Caco-2 (cell line): ENCODE results near the gene CRTAP. TPM values are rescaled to one million over a fixed set of nuclear protein-coding genes. Genes with fewer than 3 reads are reported as not detected.

Source experiments
- BruUV-seq: library from RNA; stranded (reverse); fragments of 400-500 nt; replicated peaks from 2 replicates; lab custom pipeline; 2021; lab: Mats Ljungman, UMichigan
- CTCF ChIA-PET: fragments of 300-600 bp; sonication (Branson Sonifier 250); formaldehyde crosslinking; loops from one replicate; lab custom pipeline; 2022; ENCODE audit warnings: antibody characterized with exemption; lab: Charles Lee
- POLR2A ChIA-PET: fragments of 300-600 bp; sonication (Branson Sonifier 250); formaldehyde crosslinking; loops from one replicate; lab custom pipeline; 2022; ENCODE audit warnings: antibody characterized with exemption; lab: Charles Lee
- DNase-seq, 2 experiments: peaks; one replicate each; pipeline versions ENCODE4 v3.0.0 to v3.0.0-alpha.2; 2020 to 2022
- H3K27me3 ChIP-seq: replicated peaks from 2 replicates; pipeline ENCODE4 v1.6.0; 2011; ENCODE audit warnings: low read length; ENCODE audit not compliant: control insufficient read depth, insufficient read depth
- H3K36me3 ChIP-seq: 2 replicates; pipeline ENCODE4 v1.5.1; 2011; ENCODE audit warnings: low read length; ENCODE audit not compliant: control insufficient read depth, insufficient read depth
- H3K4me1 ChIP-seq: fragments of 250-450 bp; sonication (Bioruptor Pico); 2 replicates; pipeline ENCODE4 v1.5.1; 2020; ENCODE audit warnings: mild to moderate bottlenecking
- H3K4me3 ChIP-seq: 2 replicates; pipeline ENCODE4 v1.5.1; 2011; ENCODE audit warnings: low read depth, mild to moderate bottlenecking, control low read depth, low read length
- H3K9me3 ChIP-seq: fragments of 250-450 bp; sonication (Bioruptor Pico); 2 replicates; pipeline ENCODE4 v1.5.1; 2020; ENCODE audit warnings: mild to moderate bottlenecking, moderate library complexity
- H3K27ac Mint-ChIP-seq: one replicate; pipeline ENCODE4 v1.8.0; 2022; ENCODE audit warnings: mixed read lengths; ENCODE audit not compliant: unreplicated experiment
- H3K27me3 Mint-ChIP-seq: one replicate; pipeline ENCODE4 v1.8.0; 2022; ENCODE audit warnings: mixed read lengths; ENCODE audit not compliant: insufficient read depth, unreplicated experiment
- H3K36me3 Mint-ChIP-seq: one replicate; pipeline ENCODE4 v1.8.0; 2022; ENCODE audit warnings: mild to moderate bottlenecking, mixed read lengths; ENCODE audit not compliant: insufficient read depth, unreplicated experiment
- H3K4me1 Mint-ChIP-seq: one replicate; pipeline ENCODE4 v1.8.0; 2022; ENCODE audit warnings: low read depth, mixed read lengths; ENCODE audit not compliant: unreplicated experiment
- H3K4me3 Mint-ChIP-seq: one replicate; pipeline ENCODE4 v1.8.0; 2022; ENCODE audit warnings: mild to moderate bottlenecking, moderate library complexity, mixed read lengths; ENCODE audit not compliant: unreplicated experiment
- H3K9me3 Mint-ChIP-seq: one replicate; pipeline ENCODE4 v1.8.0; 2022; ENCODE audit warnings: mixed read lengths; ENCODE audit not compliant: unreplicated experiment
- intact Hi-C: fragments of 100-400 bp; cut with micrococcal nuclease; formaldehyde crosslinking; loops from one replicate; pipeline ENCODE4 v1.10.0; 2022; ENCODE audit not compliant: unreplicated experiment
- total RNA-seq: library from RNA; stranded (reverse); gene quantifications from 2 replicates; pipeline ENCODE4 v1.2.3, GENCODE V29; 2022
- TF ChIP-seq, protein P1 (sequence below), 2 experiments: fragments of 200-600 bp in 1 of 2; IDR thresholded peaks; 1 replicate in 1 of 2; 2 replicates in 1 of 2; pipeline versions ENCODE4 v1.5.1 to v1.8.0; 2011 to 2022; ENCODE audit warnings: antibody characterized with exemption in 1 of 2, control low read depth in 1 of 2, inconsistent platforms in 1 of 2, low read depth in 1 of 2, low read length in 1 of 2, mild to moderate bottlenecking in 1 of 2, moderate library complexity in 1 of 2; ENCODE audit not compliant: insufficient read depth in 1 of 2, severe bottlenecking in 1 of 2, unreplicated experiment in 1 of 2

The CRTAP gene
- total RNA-seq, 1 experiment from 2014 or later: 144 TPM

DNA sequence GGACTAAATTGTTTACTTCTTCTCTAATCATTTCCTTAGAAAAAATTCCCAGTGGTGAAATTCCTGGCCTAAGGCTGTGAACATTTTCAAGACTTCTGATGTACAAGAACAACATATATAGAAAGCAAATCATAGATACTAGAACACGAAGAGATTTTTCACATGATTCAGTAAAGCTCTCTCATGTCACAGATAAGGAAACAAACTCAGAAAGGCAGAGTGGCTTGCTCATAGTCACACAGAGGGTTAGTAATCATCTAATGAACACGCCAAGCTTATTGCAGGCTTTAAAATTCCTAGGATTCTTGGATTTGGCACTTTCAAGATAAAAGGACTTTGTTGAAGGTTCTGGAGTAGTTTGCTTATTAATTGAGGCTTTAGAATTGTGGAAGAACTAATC lies 26.2 kb downstream of the CRTAP start:
- POLR2A ChIA-PET: interaction anchor here (0.7 kb wide), 1 partner anchor 159 kb away, joined by 4 read pairs; no protein-coding TSS in a partner anchor
- peaks cover 13% of the 10 kb centered on the region for H3K9me3 Mint-ChIP-seq

DNA sequence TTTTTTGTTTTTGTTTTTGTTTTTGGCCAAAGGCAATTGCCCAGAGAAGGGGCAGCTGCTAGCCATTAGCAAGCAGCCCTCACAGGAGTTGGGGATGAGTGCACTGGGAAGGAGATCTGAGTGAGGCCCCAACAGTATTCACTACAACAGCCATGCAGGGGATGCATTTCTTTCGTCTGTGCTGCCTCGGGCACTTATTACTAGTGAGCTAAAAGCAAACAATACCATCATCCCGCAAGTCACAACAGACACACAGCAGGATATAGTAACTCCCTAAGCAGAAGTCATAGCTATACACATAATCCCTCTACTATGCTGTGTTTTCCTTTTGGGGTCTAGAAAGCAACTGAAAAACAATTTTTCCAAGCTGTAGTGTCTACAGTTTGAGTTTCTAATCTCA lies 27.2 kb downstream of the CRTAP start:
- H3K36me3 ChIP-seq: no peaks in the 10 kb centered on the region; the same call in none of the 2 replicates
- Mint-ChIP-seq H3K27ac (peak overlapping the region; percentile 73), H3K9me3 (peaks cover 13% of the 10 kb centered on the region), H3K27me3 (no peaks in the 10 kb centered on the region), H3K4me1 (no peaks in the 10 kb centered on the region), H3K4me3 (no peak overlapping the region), H3K36me3 (peaks cover 42% of the 10 kb centered on the region)
- ChIA-PET POLR2A (no interaction called here), CTCF (interaction anchor here (0.6 kb wide), 1 partner anchor 9 kb away, joined by 3 read pairs; no protein-coding TSS in a partner anchor)
- no peaks in the 10 kb centered on the region for H3K9me3 ChIP-seq
- intact Hi-C loops: no loop called here
- TF ChIP-seq, protein P1, sequence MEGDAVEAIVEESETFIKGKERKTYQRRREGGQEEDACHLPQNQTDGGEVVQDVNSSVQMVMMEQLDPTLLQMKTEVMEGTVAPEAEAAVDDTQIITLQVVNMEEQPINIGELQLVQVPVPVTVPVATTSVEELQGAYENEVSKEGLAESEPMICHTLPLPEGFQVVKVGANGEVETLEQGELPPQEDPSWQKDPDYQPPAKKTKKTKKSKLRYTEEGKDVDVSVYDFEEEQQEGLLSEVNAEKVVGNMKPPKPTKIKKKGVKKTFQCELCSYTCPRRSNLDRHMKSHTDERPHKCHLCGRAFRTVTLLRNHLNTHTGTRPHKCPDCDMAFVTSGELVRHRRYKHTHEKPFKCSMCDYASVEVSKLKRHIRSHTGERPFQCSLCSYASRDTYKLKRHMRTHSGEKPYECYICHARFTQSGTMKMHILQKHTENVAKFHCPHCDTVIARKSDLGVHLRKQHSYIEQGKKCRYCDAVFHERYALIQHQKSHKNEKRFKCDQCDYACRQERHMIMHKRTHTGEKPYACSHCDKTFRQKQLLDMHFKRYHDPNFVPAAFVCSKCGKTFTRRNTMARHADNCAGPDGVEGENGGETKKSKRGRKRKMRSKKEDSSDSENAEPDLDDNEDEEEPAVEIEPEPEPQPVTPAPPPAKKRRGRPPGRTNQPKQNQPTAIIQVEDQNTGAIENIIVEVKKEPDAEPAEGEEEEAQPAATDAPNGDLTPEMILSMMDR (IDR thresholded peaks at IDR 0.05; ENCODE audit: insufficient read depth in 1 of 2, low read depth in 1 of 2, low read length in 1 of 2, severe bottlenecking in 1 of 2, unreplicated experiment in 1 of 2): no peak
- H3K4me3 ChIP-seq: no peak overlapping the region
- H3K4me1 ChIP-seq: peaks cover 13% of the 10 kb centered on the region
- H3K27me3 ChIP-seq: no peaks in the 10 kb centered on the region
- no TSS peak for BruUV-seq
- DNase-seq: no peak

More for the DNA sequence above, 26.2 kb downstream of the CRTAP start:
- Mint-ChIP-seq H3K27ac (no peak overlapping the region), H3K4me3 (no peak overlapping the region), H3K36me3 (peaks cover 48% of the 10 kb centered on the region), H3K4me1 (no peaks in the 10 kb centered on the region), H3K27me3 (no peaks in the 10 kb centered on the region)
- Histone ChIP-seq H3K27me3 (no peaks in the 10 kb centered on the region), H3K9me3 (no peaks in the 10 kb centered on the region), H3K36me3 (no peaks in the 10 kb centered on the region; the same call in none of the 2 replicates), H3K4me1 (peaks cover 13% of the 10 kb centered on the region), H3K4me3 (no peak overlapping the region)
- CTCF ChIA-PET: interaction anchor here (1.2 kb wide), 1 partner anchor 233 kb away, joined by 3 read pairs; no protein-coding TSS in a partner anchor
- BruUV-seq: no TSS peak
- TF ChIP-seq, protein P1 (IDR thresholded peaks at IDR 0.05; ENCODE audit: insufficient read depth in 1 of 2, low read depth in 1 of 2, low read length in 1 of 2, severe bottlenecking in 1 of 2, unreplicated experiment in 1 of 2): no peak
- intact Hi-C loops: loop anchor here (10.0 kb wide), 1 partner anchor 575 kb away; the partner anchor contains the start of gene CLASP2
- peak in 1 of 2 experiments; percentile 28 for DNase-seq

DNA sequence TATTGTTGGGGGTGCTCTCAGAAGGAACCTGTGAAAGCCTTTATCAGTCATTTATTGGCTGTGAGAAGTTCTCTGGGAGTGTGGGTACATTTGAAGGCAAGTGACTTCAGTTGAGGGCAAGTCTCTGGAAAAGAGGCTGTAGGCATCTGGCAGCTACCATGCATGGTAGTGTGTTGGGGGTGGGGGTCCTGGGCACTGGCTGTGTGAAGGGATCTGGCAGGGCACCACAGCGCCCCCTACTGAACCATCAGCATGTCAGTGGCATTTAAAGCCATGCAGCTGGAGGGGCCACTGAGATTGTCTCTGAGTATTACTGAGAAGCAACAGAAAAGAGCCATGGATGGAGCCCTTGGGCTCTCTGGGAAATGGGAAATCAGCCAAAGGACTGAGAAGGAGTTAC lies 30.6 kb downstream of the CRTAP start:
- H3K9me3 Mint-ChIP-seq: peaks cover 23% of the 10 kb centered on the region
- Histone ChIP-seq H3K36me3 (peaks cover 1% of the 10 kb centered on the region; the same call in 1 of the 2 replicates), H3K4me1 (peaks cover 13% of the 10 kb centered on the region), H3K4me3 (no peak overlapping the region), H3K27me3 (no peaks in the 10 kb centered on the region), H3K9me3 (no peaks in the 10 kb centered on the region)
- H3K27ac Mint-ChIP-seq: no peak overlapping the region
- DNase-seq: no peak
- no TSS peak for BruUV-seq
- ChIA-PET CTCF (no interaction called here), POLR2A (no interaction called here)
- intact Hi-C loops: no loop called here
- TF ChIP-seq, protein P1 (IDR thresholded peaks at IDR 0.05; ENCODE audit: insufficient read depth in 1 of 2, low read depth in 1 of 2, low read length in 1 of 2, severe bottlenecking in 1 of 2, unreplicated experiment in 1 of 2): no peak
- H3K4me3 Mint-ChIP-seq: no peak overlapping the region
- H3K27me3 Mint-ChIP-seq: no peaks in the 10 kb centered on the region
- H3K4me1 Mint-ChIP-seq: no peaks in the 10 kb centered on the region
- peaks cover 32% of the 10 kb centered on the region for H3K36me3 Mint-ChIP-seq
